ENCODE results near the gene NRG2.

The NRG2 gene

DNA sequence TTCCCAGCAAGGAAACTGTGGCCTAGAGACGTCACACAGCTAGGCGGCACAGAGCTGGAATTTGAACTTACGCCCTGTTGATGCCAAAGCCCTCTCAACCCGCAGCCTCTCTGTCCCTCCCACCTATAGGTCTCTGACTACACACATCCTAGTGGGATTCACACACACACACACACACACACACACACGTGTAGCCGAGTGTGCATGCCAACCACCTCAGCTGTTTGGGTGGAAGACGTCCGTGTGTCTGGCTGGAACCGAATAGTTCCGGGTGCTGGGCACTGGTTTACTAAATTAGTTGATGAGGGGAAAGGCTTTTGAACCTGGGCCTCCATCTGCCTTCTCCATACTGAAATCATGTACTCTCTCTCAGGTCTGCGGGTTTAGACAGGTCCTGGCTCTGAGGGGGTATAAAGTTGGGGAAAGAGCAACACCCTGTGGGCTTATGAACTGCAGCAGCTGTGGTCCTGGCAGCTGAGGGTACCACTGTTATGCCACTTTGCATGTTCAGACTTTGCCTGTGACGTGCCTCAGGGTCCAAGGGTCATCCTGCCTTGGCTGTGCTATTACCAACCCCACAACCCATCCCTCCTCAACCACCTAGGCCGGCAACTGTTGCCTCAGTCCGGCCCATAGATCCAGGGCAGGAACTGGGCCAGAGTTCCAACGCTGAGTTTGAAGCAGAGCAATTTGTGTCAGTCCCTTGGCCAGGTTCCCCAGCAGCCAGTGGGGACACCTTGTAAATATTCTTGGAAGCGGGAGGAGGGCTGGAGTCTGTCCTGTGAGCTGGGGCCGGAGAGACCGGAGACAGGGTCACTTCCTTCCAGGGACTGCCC is 197.0 kb downstream of the NRG2 start:
- TF ChIP-seq, protein P1, sequence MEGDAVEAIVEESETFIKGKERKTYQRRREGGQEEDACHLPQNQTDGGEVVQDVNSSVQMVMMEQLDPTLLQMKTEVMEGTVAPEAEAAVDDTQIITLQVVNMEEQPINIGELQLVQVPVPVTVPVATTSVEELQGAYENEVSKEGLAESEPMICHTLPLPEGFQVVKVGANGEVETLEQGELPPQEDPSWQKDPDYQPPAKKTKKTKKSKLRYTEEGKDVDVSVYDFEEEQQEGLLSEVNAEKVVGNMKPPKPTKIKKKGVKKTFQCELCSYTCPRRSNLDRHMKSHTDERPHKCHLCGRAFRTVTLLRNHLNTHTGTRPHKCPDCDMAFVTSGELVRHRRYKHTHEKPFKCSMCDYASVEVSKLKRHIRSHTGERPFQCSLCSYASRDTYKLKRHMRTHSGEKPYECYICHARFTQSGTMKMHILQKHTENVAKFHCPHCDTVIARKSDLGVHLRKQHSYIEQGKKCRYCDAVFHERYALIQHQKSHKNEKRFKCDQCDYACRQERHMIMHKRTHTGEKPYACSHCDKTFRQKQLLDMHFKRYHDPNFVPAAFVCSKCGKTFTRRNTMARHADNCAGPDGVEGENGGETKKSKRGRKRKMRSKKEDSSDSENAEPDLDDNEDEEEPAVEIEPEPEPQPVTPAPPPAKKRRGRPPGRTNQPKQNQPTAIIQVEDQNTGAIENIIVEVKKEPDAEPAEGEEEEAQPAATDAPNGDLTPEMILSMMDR (IDR thresholded peaks at IDR 0.05; ENCODE audit: low read depth, low read length), result no peak

GRCh38 chr5:139844472-139845145 is 198.5 kb downstream of the NRG2 start:
- TF ChIP-seq, protein P1 (IDR thresholded peaks at IDR 0.05; ENCODE audit: low read depth, low read length), result peak; percentile 83
- no peak overlapping the region for H3K4me3 ChIP-seq (ENCODE audit: low read depth, low read length)

More for the DNA sequence above, 197.0 kb downstream of the NRG2 start:
- no peak overlapping the region for H3K4me3 ChIP-seq (ENCODE audit: low read depth, low read length)

GRCh38 chr5:139843991-139844390 is 199.1 kb downstream of the NRG2 start:
- TF ChIP-seq, protein P1 (IDR thresholded peaks at IDR 0.05; ENCODE audit: low read depth, low read length), result no peak
- no peak overlapping the region for H3K4me3 ChIP-seq (ENCODE audit: low read depth, low read length)

GRCh38 chr5:139842321-139842720 is 200.8 kb downstream of the NRG2 start:
- H3K4me3 ChIP-seq (ENCODE audit: low read depth, low read length), result no peak overlapping the region
- TF ChIP-seq, protein P1 (IDR thresholded peaks at IDR 0.05; ENCODE audit: low read depth, low read length), result no peak

DNA sequence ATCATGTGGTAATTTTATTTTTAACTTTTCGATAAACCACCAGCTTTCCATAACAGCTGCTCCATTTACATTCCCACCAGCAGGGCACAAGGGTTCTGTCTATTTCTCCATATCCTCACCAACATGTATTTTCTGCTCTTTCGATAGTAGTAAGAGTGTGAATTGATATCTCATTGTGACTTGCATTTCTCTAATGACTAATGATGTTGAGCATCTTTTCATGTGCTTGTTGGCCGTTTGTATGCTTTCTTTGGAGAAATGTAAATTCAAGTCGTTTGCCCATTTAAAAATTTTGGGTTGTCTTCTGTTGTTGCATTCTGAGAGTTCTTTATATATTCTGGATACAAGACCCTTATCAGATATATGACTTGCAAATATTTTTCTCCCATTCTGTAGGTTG is 201.6 kb downstream of the NRG2 start:
- TF ChIP-seq, protein P1 (IDR thresholded peaks at IDR 0.05; ENCODE audit: low read depth, low read length), result no peak
- no peak overlapping the region for H3K4me3 ChIP-seq (ENCODE audit: low read depth, low read length)

DNA sequence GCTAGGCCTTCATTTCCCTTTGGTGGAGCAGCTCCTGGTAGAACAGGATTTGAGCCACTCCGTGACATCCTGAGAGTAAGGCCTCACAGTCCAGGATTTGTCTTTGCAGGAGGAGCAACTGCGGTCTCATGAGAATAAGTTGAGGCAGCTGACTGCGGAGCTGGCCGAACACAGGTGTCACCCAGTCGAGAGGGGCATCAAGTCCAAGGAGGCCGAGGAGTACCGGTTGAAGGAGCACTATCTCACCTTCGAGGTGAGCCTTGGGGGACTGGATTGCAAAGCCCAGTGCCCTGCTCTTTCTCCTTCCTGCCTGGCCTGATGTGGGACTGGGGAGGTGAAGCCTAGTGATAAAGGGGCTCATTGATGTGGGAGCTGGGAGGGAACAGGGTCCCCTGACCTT is 203.2 kb downstream of the NRG2 start:
- TF ChIP-seq, protein P1 (IDR thresholded peaks at IDR 0.05; ENCODE audit: low read depth, low read length), result no peak

GRCh38 chr5:139839232-139839815 is 203.8 kb downstream of the NRG2 start:
- H3K4me3 ChIP-seq (ENCODE audit: low read depth, low read length), result no peak overlapping the region
- TF ChIP-seq, protein P1 (IDR thresholded peaks at IDR 0.05; ENCODE audit: low read depth, low read length), result no peak

More for the DNA sequence above, 203.2 kb downstream of the NRG2 start:
- no peak overlapping the region for H3K4me3 ChIP-seq (ENCODE audit: low read depth, low read length)
